HG03354 (cell line): ENCODE data around the gene BEND4.
"Not testable (repeated sequence)": the region's sequence is repeated elsewhere in the genome, so short reads cannot be mapped to it uniquely, and the experiment has no call there.

Experiments
- ATAC-seq: cut with Tn5 transposase; IDR thresholded peaks from one replicate; pipeline ENCODE4 v1.9.1; 2021; ENCODE audit warnings: mild to moderate bottlenecking; ENCODE audit not compliant: unreplicated experiment, poor library complexity, severe bottlenecking

The BEND4 gene

GRCh38 chr4:42152507-42153504, at the start of gene BEND4:
Gene BEND4, minus strand, starts transcription at chr4:42152655. Its CDS starts 512 bp downstream, at chr4:42152143.
- ATAC-seq, result peak; percentile 19

- no peak for ATAC-seq
These were observed 44.9 kb upstream of the BEND4 start for GRCh38 chr4:42197341-42197740.

- ATAC-seq, result no peak
These were observed 20.5 kb upstream of the BEND4 start for GRCh38 chr4:42172921-42173320.

- no peak for ATAC-seq
These were observed 19.8 kb upstream of the BEND4 start for GRCh38 chr4:42172128-42172790.

- ATAC-seq, result peak; percentile 100
These were observed 15.3 kb upstream of the BEND4 start for GRCh38 chr4:42167709-42168108.

GRCh38 chr4:42166186-42166585, 13.7 kb upstream of the BEND4 start:
- not testable (repeated sequence) for ATAC-seq

GRCh38 chr4:42159271-42160001, 7.0 kb upstream of the BEND4 start:
- ATAC-seq, result peak; percentile 63

- peak; percentile 76 for ATAC-seq
These were observed 618 bp downstream of the BEND4 start for GRCh38 chr4:42151568-42152506.

- peak; percentile 39 for ATAC-seq
These were observed 1.5 kb downstream of the BEND4 start for GRCh38 chr4:42150653-42151567.

GRCh38 chr4:42149004-42149403, 3.5 kb downstream of the BEND4 start:
- peak; percentile 25 for ATAC-seq

- ATAC-seq, result no peak
These were observed 4.0 kb downstream of the BEND4 start for GRCh38 chr4:42148425-42148824.

- no peak for ATAC-seq
These were observed 8.4 kb downstream of the BEND4 start for GRCh38 chr4:42144028-42144427.

- no peak for ATAC-seq
These were observed 9.9 kb downstream of the BEND4 start for GRCh38 chr4:42142591-42142990.

- no peak for ATAC-seq
These were observed 16.1 kb downstream of the BEND4 start for GRCh38 chr4:42136371-42136770.

GRCh38 chr4:42133006-42133405, 19.4 kb downstream of the BEND4 start:
- no peak for ATAC-seq

GRCh38 chr4:42132099-42132498, 20.4 kb downstream of the BEND4 start:
- no peak for ATAC-seq

GRCh38 chr4:42123071-42123644, 29.3 kb downstream of the BEND4 start:
- ATAC-seq, result peak; percentile 56

- ATAC-seq, result no peak
These were observed 30.2 kb downstream of the BEND4 start for GRCh38 chr4:42122237-42122636.
